Liver (tissue), 9 donors: Measurements from ENCODE around the gene HIF3A. TPM values are rescaled to one million over a fixed set of nuclear protein-coding genes. Genes with fewer than 3 reads are reported as not detected.

Experiments used
- DNase-seq: peaks from one replicate; pipeline ENCODE4 v3.0.0-alpha.2; 2017; ENCODE audit warnings: low spot score
- H3K27ac ChIP-seq, 2 donors: one replicate each; pipeline ENCODE4 v1.7.0; 2013; ENCODE audit warnings: inconsistent platforms in 2 of 2, low read length in 2 of 2, control low read depth in 1 of 2, low read depth in 1 of 2, mild to moderate bottlenecking in 1 of 2
- H3K27me3 ChIP-seq, 4 donors: one replicate each; pipeline versions ENCODE4 v1.6.1 to v1.7.0; 2013; ENCODE audit warnings: low read length in 3 of 4, inconsistent platforms in 1 of 4, mild to moderate bottlenecking in 1 of 4, moderate library complexity in 1 of 4; ENCODE audit not compliant: control insufficient read depth in 4 of 4, insufficient read depth in 4 of 4
- H3K36me3 ChIP-seq, 4 donors: one replicate each; pipeline versions ENCODE4 v1.6.1 to v1.7.0; 2013; ENCODE audit warnings: low read length in 3 of 4, mild to moderate bottlenecking in 3 of 4, low read depth in 1 of 4, moderate library complexity in 1 of 4; ENCODE audit not compliant: control insufficient read depth in 4 of 4, insufficient read depth in 3 of 4
- H3K4me1 ChIP-seq, 4 donors: one replicate each; pipeline versions ENCODE4 v1.6.1 to v1.7.0; 2013; ENCODE audit warnings: low read length in 3 of 4, mild to moderate bottlenecking in 3 of 4, moderate library complexity in 1 of 4; ENCODE audit not compliant: control insufficient read depth in 4 of 4, insufficient read depth in 4 of 4
- H3K4me3 ChIP-seq, 3 donors: one replicate each; pipeline versions ENCODE4 v1.6.1 to v1.7.0; 2013; ENCODE audit warnings: low read length in 3 of 3, control low read depth in 1 of 3, low read depth in 1 of 3, mild to moderate bottlenecking in 1 of 3
- H3K9ac ChIP-seq, 2 donors: one replicate each; pipeline ENCODE4 v1.7.0; 2013; ENCODE audit warnings: low read length in 2 of 2, mild to moderate bottlenecking in 2 of 2, moderate library complexity in 2 of 2, control low read depth in 1 of 2, low read depth in 1 of 2
- H3K9me3 ChIP-seq, 4 donors: one replicate each; pipeline versions ENCODE4 v1.6.1 to v1.7.0; 2013; ENCODE audit warnings: low read length in 3 of 4; ENCODE audit not compliant: control insufficient read depth in 4 of 4
- ATF3 ChIP-seq: IDR thresholded peaks from 2 replicates; pipeline ENCODE4 v1.6.1; 2016; ENCODE audit warnings: antibody characterized with exemption
- CTCF ChIP-seq: fragments of 150-350 bp; IDR thresholded peaks from 2 replicates; pipeline ENCODE4 v1.5.1; 2017; ENCODE audit warnings: improper control_type of control experiment, low read depth, low read length; ENCODE audit not compliant: missing input control
- EGR1 ChIP-seq, 2 donors: IDR thresholded peaks; 2 replicates each; pipeline ENCODE4 v1.6.1; 2016 to 2018; ENCODE audit warnings: antibody characterized with exemption in 2 of 2, low read depth in 2 of 2
- FOXA1 ChIP-seq: IDR thresholded peaks from 2 replicates; pipeline ENCODE4 v1.6.1; 2016; ENCODE audit warnings: antibody characterized with exemption
- FOXA2 ChIP-seq: IDR thresholded peaks from 2 replicates; pipeline ENCODE4 v1.6.1; 2016; ENCODE audit warnings: antibody characterized with exemption
- GABPA ChIP-seq, 2 donors: IDR thresholded peaks in 1 of 2; conservative IDR thresholded peaks in 1 of 2; 2 replicates each; pipeline ENCODE4 v1.6.1; 2016; ENCODE audit warnings: antibody characterized with exemption in 2 of 2, mild to moderate bottlenecking in 1 of 2, moderate library complexity in 1 of 2
- HNF4A ChIP-seq, 2 donors: conservative IDR thresholded peaks; 2 replicates each; pipeline ENCODE4 v1.6.1; 2016; ENCODE audit warnings: antibody characterized with exemption in 2 of 2, mild to moderate bottlenecking in 2 of 2
- HNF4G ChIP-seq: IDR thresholded peaks from 2 replicates; pipeline ENCODE4 v1.6.1; 2016; ENCODE audit warnings: antibody characterized with exemption
- JUND ChIP-seq, 2 donors: IDR thresholded peaks; 2 replicates each; pipeline ENCODE4 v1.6.1; 2016; ENCODE audit warnings: antibody characterized with exemption in 2 of 2
- NR2F2 ChIP-seq: IDR thresholded peaks from 2 replicates; pipeline ENCODE4 v1.6.1; 2016; ENCODE audit warnings: antibody characterized with exemption
- RAD21 ChIP-seq, 2 donors: IDR thresholded peaks; 2 replicates each; pipeline ENCODE4 v1.6.1; 2016; ENCODE audit warnings: antibody characterized with exemption in 2 of 2, mild to moderate bottlenecking in 2 of 2
- RXRA ChIP-seq, 2 donors: IDR thresholded peaks; 2 replicates each; pipeline ENCODE4 v1.6.1; 2017 to 2018; ENCODE audit warnings: antibody characterized with exemption in 2 of 2, mild to moderate bottlenecking in 1 of 2
- SP1 ChIP-seq: IDR thresholded peaks from 2 replicates; pipeline ENCODE4 v1.6.1; 2018; ENCODE audit warnings: antibody characterized with exemption, mild to moderate bottlenecking
- TAF1 ChIP-seq: conservative IDR thresholded peaks from 2 replicates; pipeline ENCODE4 v1.6.1; 2016; ENCODE audit warnings: antibody characterized with exemption, mild to moderate bottlenecking
- YY1 ChIP-seq: IDR thresholded peaks from 2 replicates; pipeline ENCODE4 v1.6.1; 2016; ENCODE audit warnings: antibody characterized with exemption, mild to moderate bottlenecking
- ZBTB33 ChIP-seq: IDR thresholded peaks from 2 replicates; pipeline ENCODE4 v1.6.1; 2016; ENCODE audit warnings: antibody characterized with exemption
- WGBS: extraction: QIAGEN DNeasy Blood & Tissue Kit; methylation state at CpG from one replicate; pipeline ENCODE4 v1.1.7; 2013; 5-methylcytosine and 5-hydroxymethylcytosine counted together
- polyA plus RNA-seq, 2 donors: library from polyadenylated mRNA; stranded (reverse) in 1 of 2; unstranded in 1 of 2; fragments of 200-250 nt in 1 of 2; fragments of >200 nt in 1 of 2; fragmentation: Nextera tagmentation in 1 of 2; extraction: Ambion mirVana in 1 of 2; gene quantifications; one replicate each; pipeline versions ENCODE4 v1.2.1 to v1.2.3, GENCODE V29; 2013 to 2015
- total RNA-seq, 2 donors: library from RNA; depleted of rRNA; stranded (reverse); fragments of >200 nt; gene quantifications; one replicate each; pipeline ENCODE4 v1.2.3, GENCODE V29; 2014
- TF ChIP-seq, protein P1 (sequence below): IDR thresholded peaks from 2 replicates; pipeline ENCODE4 v1.6.1; 2016; ENCODE audit warnings: antibody characterized with exemption, mild to moderate bottlenecking
- donor health status: healthy.
- donor health status: healthy.
- donor health status: healthy.
- donor health status: healthy.
- donor health status: healthy.

The HIF3A gene
- total and polyA plus RNA-seq, 4 donors: 2.2 to 20.5 (median 6.8) TPM

DNA sequence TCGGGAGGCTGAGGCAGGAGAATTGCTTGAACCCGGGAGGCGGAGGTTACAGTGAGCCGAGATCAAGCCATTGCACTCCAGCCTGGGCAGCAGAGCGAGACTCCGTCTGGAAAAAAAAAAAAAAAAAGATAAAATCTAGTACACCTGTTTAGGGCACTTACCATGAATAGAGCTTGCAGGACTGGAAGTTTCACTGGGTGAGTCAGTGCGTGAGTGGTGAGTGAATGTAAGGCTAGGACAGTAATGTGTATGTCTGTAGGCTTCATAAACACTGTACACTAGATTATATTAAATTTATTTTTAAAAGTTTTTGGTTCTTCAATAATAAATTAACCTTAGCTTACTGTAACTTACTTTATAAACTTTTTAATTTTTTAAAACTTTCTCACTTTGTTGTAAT is 73.0 kb downstream of the HIF3A start:
- peaks cover 0 to 7% (median 3%) of the 10 kb centered on the region in 4 donors for H3K36me3 ChIP-seq
- H3K9me3 ChIP-seq: no peaks in the 10 kb centered on the region
- H3K27me3 ChIP-seq: no peaks in the 10 kb centered on the region
- H3K27ac ChIP-seq: no peak overlapping the region
- WGBS: 96% methylated on average over 7 of the region's 7 CpGs
- no peak overlapping the region for H3K9ac ChIP-seq
- no peak overlapping the region for H3K4me3 ChIP-seq
- no peak for DNase-seq
- peaks cover 2 to 33% (median 14%) of the 10 kb centered on the region in 4 donors for H3K4me1 ChIP-seq
- TF ChIP-seq FOXA1 (no peak), NR2F2 (no peak), CTCF (no peak), RXRA (IDR thresholded peaks at IDR 0.05) (no peak), RAD21 (IDR thresholded peaks at IDR 0.05) (no peak), JUND (IDR thresholded peaks at IDR 0.05) (no peak), GABPA (IDR thresholded peaks at IDR 0.05 in 1 of 2, conservative IDR thresholded peaks at IDR 0.05 in 1 of 2) (no peak), SP1 (no peak)
- TF ChIP-seq, protein P1, sequence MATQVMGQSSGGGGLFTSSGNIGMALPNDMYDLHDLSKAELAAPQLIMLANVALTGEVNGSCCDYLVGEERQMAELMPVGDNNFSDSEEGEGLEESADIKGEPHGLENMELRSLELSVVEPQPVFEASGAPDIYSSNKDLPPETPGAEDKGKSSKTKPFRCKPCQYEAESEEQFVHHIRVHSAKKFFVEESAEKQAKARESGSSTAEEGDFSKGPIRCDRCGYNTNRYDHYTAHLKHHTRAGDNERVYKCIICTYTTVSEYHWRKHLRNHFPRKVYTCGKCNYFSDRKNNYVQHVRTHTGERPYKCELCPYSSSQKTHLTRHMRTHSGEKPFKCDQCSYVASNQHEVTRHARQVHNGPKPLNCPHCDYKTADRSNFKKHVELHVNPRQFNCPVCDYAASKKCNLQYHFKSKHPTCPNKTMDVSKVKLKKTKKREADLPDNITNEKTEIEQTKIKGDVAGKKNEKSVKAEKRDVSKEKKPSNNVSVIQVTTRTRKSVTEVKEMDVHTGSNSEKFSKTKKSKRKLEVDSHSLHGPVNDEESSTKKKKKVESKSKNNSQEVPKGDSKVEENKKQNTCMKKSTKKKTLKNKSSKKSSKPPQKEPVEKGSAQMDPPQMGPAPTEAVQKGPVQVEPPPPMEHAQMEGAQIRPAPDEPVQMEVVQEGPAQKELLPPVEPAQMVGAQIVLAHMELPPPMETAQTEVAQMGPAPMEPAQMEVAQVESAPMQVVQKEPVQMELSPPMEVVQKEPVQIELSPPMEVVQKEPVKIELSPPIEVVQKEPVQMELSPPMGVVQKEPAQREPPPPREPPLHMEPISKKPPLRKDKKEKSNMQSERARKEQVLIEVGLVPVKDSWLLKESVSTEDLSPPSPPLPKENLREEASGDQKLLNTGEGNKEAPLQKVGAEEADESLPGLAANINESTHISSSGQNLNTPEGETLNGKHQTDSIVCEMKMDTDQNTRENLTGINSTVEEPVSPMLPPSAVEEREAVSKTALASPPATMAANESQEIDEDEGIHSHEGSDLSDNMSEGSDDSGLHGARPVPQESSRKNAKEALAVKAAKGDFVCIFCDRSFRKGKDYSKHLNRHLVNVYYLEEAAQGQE: no peak

GRCh38 chr19:46371371-46371901 is 74.6 kb downstream of the HIF3A start:
- H3K9ac ChIP-seq: no peak overlapping the region
- DNase-seq: no peak
- peaks cover 0 to 20% (median 9%) of the 10 kb centered on the region in 4 donors for H3K4me1 ChIP-seq
- no peaks in the 10 kb centered on the region for H3K27me3 ChIP-seq
- no peak overlapping the region for H3K4me3 ChIP-seq
- peaks cover 0 to 12% (median 7%) of the 10 kb centered on the region in 4 donors for H3K36me3 ChIP-seq
- no peak overlapping the region for H3K27ac ChIP-seq
- TF ChIP-seq HNF4G: no peak
- no peak for TF ChIP-seq RAD21 (IDR thresholded peaks at IDR 0.05)
- TF ChIP-seq ZBTB33: no peak
- TF ChIP-seq FOXA2: no peak
- no peak for TF ChIP-seq FOXA1
- TF ChIP-seq, protein P1: no peak
- TF ChIP-seq GABPA (IDR thresholded peaks at IDR 0.05 in 1 of 2, conservative IDR thresholded peaks at IDR 0.05 in 1 of 2): no peak
- TF ChIP-seq HNF4A (conservative IDR thresholded peaks at IDR 0.05): no peak
- no peak for TF ChIP-seq ATF3
- TF ChIP-seq NR2F2: no peak
- no peak for TF ChIP-seq YY1
- no peak for TF ChIP-seq SP1
- TF ChIP-seq CTCF: no peak
- TF ChIP-seq TAF1: no peak
- TF ChIP-seq EGR1 (IDR thresholded peaks at IDR 0.05; ENCODE audit: low read depth in 2 of 2): no peak
- no peaks in the 10 kb centered on the region for H3K9me3 ChIP-seq
- WGBS: 81% methylated on average over 10 of the region's 10 CpGs
